T-helper 17 cell (primary cell): Measurements from ENCODE around the gene SPRTN. TPM values are rescaled to one million over a fixed set of nuclear protein-coding genes. Genes with fewer than 3 reads are reported as not detected.

Experiments
- ATAC-seq: fragments of 150-1000 bp; cut with Tn5 transposase; 2 replicates; pipeline ENCODE4 v1.10.0; 2021; ENCODE audit warnings: mild to moderate bottlenecking, moderate library complexity
- DNase-seq, 3 donors: peaks; one replicate each; pipeline versions ENCODE4 v3.0.0 to v3.0.0-alpha.2; 2020 to 2021
- H3K9me3 ChIP-seq: one replicate; pipeline ENCODE4 v1.7.0; 2013; ENCODE audit warnings: low read length, mild to moderate bottlenecking; ENCODE audit not compliant: control insufficient read depth, poor library complexity, severe bottlenecking
- H3K27ac Mint-ChIP-seq: one replicate; pipeline ENCODE4 v1.8.0; 2022; ENCODE audit warnings: mild to moderate bottlenecking, moderate library complexity, mixed read lengths
- H3K27me3 Mint-ChIP-seq: one replicate; pipeline ENCODE4 v1.8.0; 2022; ENCODE audit warnings: mixed read lengths
- H3K36me3 Mint-ChIP-seq: one replicate; pipeline ENCODE4 v1.8.0; 2022; ENCODE audit warnings: low read depth, mixed read lengths
- H3K4me1 Mint-ChIP-seq: one replicate; pipeline ENCODE4 v1.8.0; 2022; ENCODE audit warnings: mild to moderate bottlenecking, mixed read lengths
- H3K4me3 Mint-ChIP-seq: one replicate; pipeline ENCODE4 v1.8.0; 2022; ENCODE audit warnings: mild to moderate bottlenecking, moderate library complexity, mixed read lengths
- total RNA-seq, 4 donors: library from RNA in 2 of 4; stranded (reverse) in 2 of 4; gene quantifications; one replicate each; pipeline ENCODE4 v1.2.3 and lab custom pipeline; 2022 to 2026

SPRTN gene
- total RNA-seq, 2 donors from 2014 or later: 23.3 to 31.3 TPM

- no peak overlapping the region for H3K27ac Mint-ChIP-seq
- DNase-seq (no peak), ATAC-seq (no peak)
- H3K4me1 Mint-ChIP-seq: no peaks in the 10 kb centered on the region
- no peaks in the 10 kb centered on the region for H3K27me3 Mint-ChIP-seq
- no peaks in the 10 kb centered on the region for H3K36me3 Mint-ChIP-seq
- no peaks in the 10 kb centered on the region for H3K9me3 ChIP-seq
- no peak overlapping the region for H3K4me3 Mint-ChIP-seq
Measured at GRCh38 chr1:231322880-231323530, 15.1 kb upstream of the SPRTN start.

DNA sequence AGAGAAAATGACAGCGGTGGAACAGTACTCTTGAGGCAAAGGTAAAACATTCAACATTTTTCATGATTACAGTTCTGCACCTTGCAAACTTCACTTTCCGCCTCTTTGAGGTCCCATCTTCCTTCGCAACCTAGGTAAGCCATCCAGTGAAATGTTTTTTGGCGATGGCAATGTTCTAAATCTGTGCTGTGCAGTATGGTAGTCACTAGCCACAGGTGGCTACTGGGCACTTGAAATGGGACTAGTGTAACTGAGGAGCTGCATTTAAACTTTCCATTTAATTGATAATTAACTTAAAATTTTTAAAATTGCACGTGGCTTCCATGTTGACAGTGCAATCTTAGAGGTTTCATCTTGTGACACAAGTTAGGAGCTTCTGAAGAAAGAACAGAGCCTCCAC, 13.4 kb upstream of the SPRTN start:
- no peaks in the 10 kb centered on the region for H3K27me3 Mint-ChIP-seq
- H3K36me3 Mint-ChIP-seq: no peaks in the 10 kb centered on the region
- no peak overlapping the region for H3K27ac Mint-ChIP-seq
- peaks cover 3% of the 10 kb centered on the region for H3K4me1 Mint-ChIP-seq
- H3K4me3 Mint-ChIP-seq: no peak overlapping the region
- H3K9me3 ChIP-seq: no peaks in the 10 kb centered on the region
- no peak for ATAC-seq
- DNase-seq: no peak

DNA sequence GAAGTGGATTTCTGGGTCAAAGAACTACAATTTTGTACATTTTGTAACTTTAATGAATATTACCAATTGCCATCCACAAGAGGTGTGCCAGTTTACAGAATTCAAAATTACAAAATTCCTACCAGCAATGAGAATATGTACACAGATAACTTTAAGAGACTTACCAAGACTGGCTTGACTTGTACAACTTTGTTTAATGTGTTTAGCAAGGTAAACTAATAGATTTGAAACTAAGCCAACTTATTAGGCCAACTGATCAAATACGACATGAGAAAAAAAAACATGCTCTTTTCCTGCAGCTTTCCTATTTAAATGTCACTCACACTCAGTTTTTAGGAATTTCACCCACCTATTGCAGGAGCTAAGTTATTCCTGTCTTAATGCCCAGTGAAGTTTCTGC, 11.8 kb upstream of the SPRTN start:
- ATAC-seq (no peak), DNase-seq (no peak)
- Mint-ChIP-seq H3K27ac (no peak overlapping the region), H3K4me1 (peaks cover 6% of the 10 kb centered on the region), H3K4me3 (no peak overlapping the region), H3K27me3 (no peaks in the 10 kb centered on the region), H3K36me3 (no peaks in the 10 kb centered on the region)
- no peaks in the 10 kb centered on the region for H3K9me3 ChIP-seq

- Mint-ChIP-seq H3K27ac (no peak overlapping the region), H3K27me3 (no peaks in the 10 kb centered on the region), H3K36me3 (no peaks in the 10 kb centered on the region), H3K4me3 (no peak overlapping the region), H3K4me1 (peaks cover 12% of the 10 kb centered on the region)
- DNase-seq: no peak
- no peaks in the 10 kb centered on the region for H3K9me3 ChIP-seq
- no peak for ATAC-seq
Measured at GRCh38 chr1:231327617-231328016, 10.5 kb upstream of the SPRTN start.

- H3K4me3 Mint-ChIP-seq: no peak overlapping the region
- H3K9me3 ChIP-seq: no peaks in the 10 kb centered on the region
- no peaks in the 10 kb centered on the region for H3K36me3 Mint-ChIP-seq
- DNase-seq: no peak
- H3K27me3 Mint-ChIP-seq: no peaks in the 10 kb centered on the region
- H3K27ac Mint-ChIP-seq: no peak overlapping the region
- no peak for ATAC-seq
- H3K4me1 Mint-ChIP-seq: peaks cover 14% of the 10 kb centered on the region
Measured at GRCh38 chr1:231329483-231329882, 8.6 kb upstream of the SPRTN start.

DNA sequence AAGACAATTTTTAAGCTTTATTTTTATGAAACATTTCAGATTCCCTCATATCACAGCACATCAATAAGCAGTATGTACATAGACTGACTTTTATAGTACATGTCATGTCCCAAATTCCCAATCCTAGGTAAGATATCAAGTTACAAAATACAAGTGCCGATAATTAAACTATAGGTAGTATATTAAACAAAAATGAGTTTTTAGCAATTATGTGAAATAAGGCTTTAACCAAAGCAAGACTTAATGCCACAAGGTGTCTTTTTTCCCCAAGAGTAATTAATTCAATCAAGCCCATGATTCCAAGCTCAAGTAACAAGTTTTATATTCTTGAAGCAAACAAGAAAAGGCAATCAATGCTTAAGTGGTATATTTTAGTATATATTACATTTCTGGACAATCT, 5.3 kb upstream of the SPRTN start:
- Mint-ChIP-seq H3K27ac (peak overlapping the region; percentile 24), H3K36me3 (peaks cover 5% of the 10 kb centered on the region), H3K4me3 (no peak overlapping the region), H3K4me1 (peaks cover 30% of the 10 kb centered on the region), H3K27me3 (no peaks in the 10 kb centered on the region)
- ATAC-seq: no peak
- no peak for DNase-seq
- H3K9me3 ChIP-seq: no peaks in the 10 kb centered on the region

DNA sequence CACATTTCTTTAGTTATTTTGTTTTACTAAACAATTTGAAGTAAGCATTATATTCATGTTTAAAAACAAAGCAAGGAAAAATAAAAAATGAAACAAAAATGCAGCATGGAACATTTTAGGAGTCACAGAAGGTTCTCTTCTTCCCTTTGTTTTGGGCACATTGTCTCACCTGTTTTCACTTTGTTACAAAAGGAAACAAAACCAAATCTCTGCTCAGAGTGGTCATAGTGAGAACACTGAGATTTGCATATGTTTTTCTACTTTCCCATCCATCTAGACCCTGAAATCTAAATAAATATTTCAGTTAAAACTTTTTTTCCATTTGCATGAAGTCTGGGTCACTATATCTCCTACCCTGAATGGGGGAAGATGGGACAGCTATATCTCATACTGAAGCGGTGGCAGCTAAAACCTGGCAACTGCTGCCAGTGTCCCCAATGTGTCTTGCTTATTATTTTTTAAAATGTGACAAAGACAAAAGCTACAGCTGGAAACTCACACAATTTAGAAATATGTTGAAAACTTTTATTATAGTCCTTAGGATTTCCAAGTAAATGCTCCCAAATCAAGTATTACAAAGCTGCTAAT, 3.9 kb upstream of the SPRTN start:
- DNase-seq: no peak
- H3K4me1 Mint-ChIP-seq: peaks cover 39% of the 10 kb centered on the region
- H3K27me3 Mint-ChIP-seq: no peaks in the 10 kb centered on the region
- H3K4me3 Mint-ChIP-seq: peak overlapping the region; percentile 74
- H3K9me3 ChIP-seq: no peaks in the 10 kb centered on the region
- ATAC-seq: no peak
- H3K36me3 Mint-ChIP-seq: peaks cover 8% of the 10 kb centered on the region
- H3K27ac Mint-ChIP-seq: peak overlapping the region; percentile 98

GRCh38 chr1:231334952-231335351, 3.1 kb upstream of the SPRTN start:
- H3K36me3 Mint-ChIP-seq: peaks cover 8% of the 10 kb centered on the region
- DNase-seq (no peak), ATAC-seq (no peak)
- H3K9me3 ChIP-seq: no peaks in the 10 kb centered on the region
- peaks cover 42% of the 10 kb centered on the region for H3K4me1 Mint-ChIP-seq
- peak overlapping the region; percentile 74 for H3K4me3 Mint-ChIP-seq
- peak overlapping the region; percentile 98 for H3K27ac Mint-ChIP-seq
- no peaks in the 10 kb centered on the region for H3K27me3 Mint-ChIP-seq

GRCh38 chr1:231335663-231336602, 2.2 kb upstream of the SPRTN start:
- peak overlapping the region; percentile 98 for H3K27ac Mint-ChIP-seq
- H3K36me3 Mint-ChIP-seq: peaks cover 8% of the 10 kb centered on the region
- no peak for DNase-seq
- H3K27me3 Mint-ChIP-seq: no peaks in the 10 kb centered on the region
- H3K4me3 Mint-ChIP-seq: peak overlapping the region; percentile 95
- peaks cover 44% of the 10 kb centered on the region for H3K4me1 Mint-ChIP-seq
- no peaks in the 10 kb centered on the region for H3K9me3 ChIP-seq
- no peak for ATAC-seq

GRCh38 chr1:231337043-231337471, 1.0 kb upstream of the SPRTN start:
- Mint-ChIP-seq H3K4me1 (peaks cover 40% of the 10 kb centered on the region), H3K36me3 (peaks cover 8% of the 10 kb centered on the region), H3K27ac (peak overlapping the region; percentile 98), H3K27me3 (no peaks in the 10 kb centered on the region), H3K4me3 (peak overlapping the region; percentile 95)
- peak in 2 of 3 donors; percentile 38 to 41 for DNase-seq
- ATAC-seq: peak; percentile 2
- no peaks in the 10 kb centered on the region for H3K9me3 ChIP-seq

- Mint-ChIP-seq H3K27me3 (no peaks in the 10 kb centered on the region), H3K27ac (peak within 1 kb of the TSS; percentile 98), H3K36me3 (peaks cover 8% of the 10 kb centered on the region), H3K4me1 (peaks cover 40% of the 10 kb centered on the region), H3K4me3 (peak within 1 kb of the TSS; percentile 95)
- peak; percentile 81 for ATAC-seq
- peak; percentile 93 to 99 (median 97) for DNase-seq
- H3K9me3 ChIP-seq: no peaks in the 10 kb centered on the region
Measured at GRCh38 chr1:231337472-231338269, 422 bp upstream of the SPRTN start, which contains the start of gene EXOC8. Gene EXOC8, minus strand, starts transcription at chr1:231337852. Its CDS starts 107 bp downstream, at chr1:231337745.

- ATAC-seq (no peak), DNase-seq (no peak)
- no peaks in the 10 kb centered on the region for H3K27me3 Mint-ChIP-seq
- H3K4me3 Mint-ChIP-seq: no peak overlapping the region
- peaks cover 45% of the 10 kb centered on the region for H3K4me1 Mint-ChIP-seq
- peaks cover 10% of the 10 kb centered on the region for H3K36me3 Mint-ChIP-seq
- no peaks in the 10 kb centered on the region for H3K9me3 ChIP-seq
- peak overlapping the region; percentile 24 for H3K27ac Mint-ChIP-seq
Measured at GRCh38 chr1:231340328-231341013, 2.4 kb downstream of the SPRTN start.
